Measurements from ENCODE around the gene ISM2. TPM values are rescaled to one million over a fixed set of nuclear protein-coding genes. Genes with fewer than 3 reads are reported as not detected.

The ISM2 gene
- total and polyA plus RNA-seq, 4 donors = 1.8 to 6.1 (median 3.8) TPM

GRCh38 chr14:77490347-77490986, 8.1 kb downstream of the ISM2 start:
- DNase-seq (ENCODE audit: low read depth in 4 of 6, low spot score in 6 of 6) = no peak
- WGBS (ENCODE audit: insufficient coverage) = 78% methylated on average over 5 of the region's 8 CpGs
- Histone ChIP-seq H3K4me1 (ENCODE audit: control insufficient read depth, insufficient read depth, low read length) (peaks cover under 1% of the 10 kb centered on the region), H3K4me3 (ENCODE audit: low read depth, low read length) (no peak overlapping the region), H3K36me3 (ENCODE audit: control insufficient read depth, insufficient read depth, low read length) (no peaks in the 10 kb centered on the region), H3K9me3 (ENCODE audit: control insufficient read depth, insufficient read depth, low read length) (no peaks in the 10 kb centered on the region), H3K27ac (ENCODE audit: low read depth, low read length) (no peak overlapping the region), H3K27me3 (ENCODE audit: control insufficient read depth, insufficient read depth, low read length) (no peaks in the 10 kb centered on the region)

DNA sequence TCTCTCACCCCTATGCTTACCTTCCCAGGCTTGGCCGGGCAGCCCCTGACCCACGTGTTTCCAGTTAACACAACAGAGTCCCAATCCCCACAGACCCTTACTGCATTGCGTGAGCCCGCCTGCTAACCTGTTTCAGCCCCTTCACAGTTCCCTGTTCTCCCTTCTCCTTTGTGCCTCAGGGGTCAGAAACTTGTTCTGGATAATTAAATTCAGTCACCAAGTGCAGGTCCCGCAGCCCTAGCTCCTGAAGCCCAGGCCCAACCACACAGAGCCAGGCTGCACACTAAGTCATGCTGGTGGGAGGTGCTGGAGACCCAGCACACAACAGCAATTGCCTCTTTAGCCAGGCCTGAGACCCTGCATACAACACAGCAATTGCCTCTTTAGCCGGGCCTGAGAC, 9.6 kb downstream of the ISM2 start:
- Histone ChIP-seq H3K36me3 (ENCODE audit: control insufficient read depth, insufficient read depth, low read length) (peaks cover 9% of the 10 kb centered on the region), H3K4me1 (ENCODE audit: control insufficient read depth, insufficient read depth, low read length) (peaks cover 4% of the 10 kb centered on the region), H3K9me3 (ENCODE audit: control insufficient read depth, insufficient read depth, low read length) (no peaks in the 10 kb centered on the region), H3K27me3 (ENCODE audit: control insufficient read depth, insufficient read depth, low read length) (no peaks in the 10 kb centered on the region), H3K4me3 (ENCODE audit: low read depth, low read length) (no peak overlapping the region), H3K27ac (ENCODE audit: low read depth, low read length) (no peak overlapping the region)
- WGBS (ENCODE audit: insufficient coverage) = 88% methylated on average over 5 of the region's 6 CpGs
- DNase-seq (ENCODE audit: low read depth in 4 of 6, low spot score in 6 of 6) = no peak

DNA sequence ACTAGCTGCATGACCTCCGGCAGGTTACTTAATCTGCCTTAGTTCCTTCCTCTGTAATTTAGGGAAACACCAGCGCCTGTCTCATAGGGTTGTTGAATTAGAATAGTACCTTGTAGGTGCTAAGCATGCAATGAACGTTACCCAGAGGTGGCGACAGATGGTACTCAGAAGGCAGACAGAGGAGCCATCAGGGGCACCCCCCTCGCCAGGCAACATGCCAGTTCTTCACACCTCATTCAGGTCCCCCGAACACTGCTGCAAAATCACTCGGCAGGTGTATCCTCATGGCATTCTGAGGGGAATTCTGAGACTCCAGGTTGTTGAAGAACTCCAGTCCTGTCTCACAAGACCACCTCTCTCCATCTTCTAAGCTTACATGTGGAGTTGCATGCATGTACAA, 10.1 kb downstream of the ISM2 start:
- DNase-seq (ENCODE audit: low read depth in 4 of 6, low spot score in 6 of 6) = no peak
- 82% methylated on average over 6 of the region's 7 CpGs for WGBS (ENCODE audit: insufficient coverage)
- Histone ChIP-seq H3K27me3 (ENCODE audit: control insufficient read depth, insufficient read depth, low read length) (no peaks in the 10 kb centered on the region), H3K4me3 (ENCODE audit: low read depth, low read length) (no peak overlapping the region), H3K4me1 (ENCODE audit: control insufficient read depth, insufficient read depth, low read length) (peaks cover 4% of the 10 kb centered on the region), H3K9me3 (ENCODE audit: control insufficient read depth, insufficient read depth, low read length) (no peaks in the 10 kb centered on the region), H3K36me3 (ENCODE audit: control insufficient read depth, insufficient read depth, low read length) (peaks cover 9% of the 10 kb centered on the region), H3K27ac (ENCODE audit: low read depth, low read length) (no peak overlapping the region)

- H3K4me3 ChIP-seq (ENCODE audit: low read depth, low read length) = no peak overlapping the region
- DNase-seq (ENCODE audit: low read depth in 4 of 6, low spot score in 6 of 6) = no peak
- H3K27me3 ChIP-seq (ENCODE audit: control insufficient read depth, insufficient read depth, low read length) = no peaks in the 10 kb centered on the region
- WGBS (ENCODE audit: insufficient coverage) = 81% methylated on average over 5 of the region's 7 CpGs
- peaks cover 12% of the 10 kb centered on the region for H3K36me3 ChIP-seq (ENCODE audit: control insufficient read depth, insufficient read depth, low read length)
- H3K4me1 ChIP-seq (ENCODE audit: control insufficient read depth, insufficient read depth, low read length) = peaks cover 4% of the 10 kb centered on the region
- no peak overlapping the region for H3K27ac ChIP-seq (ENCODE audit: low read depth, low read length)
- no peaks in the 10 kb centered on the region for H3K9me3 ChIP-seq (ENCODE audit: control insufficient read depth, insufficient read depth, low read length)
These were observed 12.5 kb downstream of the ISM2 start for GRCh38 chr14:77485901-77486678.

- Histone ChIP-seq H3K4me1 (ENCODE audit: control insufficient read depth, insufficient read depth, low read length) (peaks cover 4% of the 10 kb centered on the region), H3K4me3 (ENCODE audit: low read depth, low read length) (no peak overlapping the region)
- WGBS (ENCODE audit: insufficient coverage) = 84% methylated on average over 3 of the region's 3 CpGs
These were observed 13.4 kb downstream of the ISM2 start for GRCh38 chr14:77485256-77485655.

GRCh38 chr14:77482422-77482821, 16.2 kb downstream of the ISM2 start:
- Histone ChIP-seq H3K36me3 (ENCODE audit: control insufficient read depth, insufficient read depth, low read length) (peaks cover 16% of the 10 kb centered on the region), H3K4me3 (ENCODE audit: low read depth, low read length) (no peak overlapping the region), H3K27me3 (ENCODE audit: control insufficient read depth, insufficient read depth, low read length) (no peaks in the 10 kb centered on the region), H3K4me1 (ENCODE audit: control insufficient read depth, insufficient read depth, low read length) (peaks cover 4% of the 10 kb centered on the region), H3K9me3 (ENCODE audit: control insufficient read depth, insufficient read depth, low read length) (no peaks in the 10 kb centered on the region), H3K27ac (ENCODE audit: low read depth, low read length) (no peak overlapping the region)
- WGBS (ENCODE audit: insufficient coverage) = 88% methylated on average over 8 of the region's 8 CpGs
- DNase-seq (ENCODE audit: low read depth in 4 of 6, low spot score in 6 of 6) = no peak

More at GRCh38 chr14:77485256-77485655, 13.4 kb downstream of the ISM2 start:
- Histone ChIP-seq H3K9me3 (ENCODE audit: control insufficient read depth, insufficient read depth, low read length) (no peaks in the 10 kb centered on the region), H3K36me3 (ENCODE audit: control insufficient read depth, insufficient read depth, low read length) (peaks cover 12% of the 10 kb centered on the region), H3K27ac (ENCODE audit: low read depth, low read length) (no peak overlapping the region), H3K27me3 (ENCODE audit: control insufficient read depth, insufficient read depth, low read length) (no peaks in the 10 kb centered on the region)
- no peak for DNase-seq (ENCODE audit: low read depth in 4 of 6, low spot score in 6 of 6)

- H3K36me3 ChIP-seq (ENCODE audit: control insufficient read depth, insufficient read depth, low read length) = peaks cover 16% of the 10 kb centered on the region
- H3K9me3 ChIP-seq (ENCODE audit: control insufficient read depth, insufficient read depth, low read length) = no peaks in the 10 kb centered on the region
- H3K27me3 ChIP-seq (ENCODE audit: control insufficient read depth, insufficient read depth, low read length) = no peaks in the 10 kb centered on the region
- no peak overlapping the region for H3K4me3 ChIP-seq (ENCODE audit: low read depth, low read length)
- WGBS (ENCODE audit: insufficient coverage) = 83% methylated on average over 1 of the region's 1 CpG
- no peak for DNase-seq (ENCODE audit: low read depth in 4 of 6, low spot score in 6 of 6)
- H3K4me1 ChIP-seq (ENCODE audit: control insufficient read depth, insufficient read depth, low read length) = peaks cover 15% of the 10 kb centered on the region
- no peak overlapping the region for H3K27ac ChIP-seq (ENCODE audit: low read depth, low read length)
These were observed 19.8 kb downstream of the ISM2 start for GRCh38 chr14:77478796-77479195.

- H3K9me3 ChIP-seq (ENCODE audit: control insufficient read depth, insufficient read depth, low read length) = no peaks in the 10 kb centered on the region
- H3K4me1 ChIP-seq (ENCODE audit: control insufficient read depth, insufficient read depth, low read length) = peaks cover 15% of the 10 kb centered on the region
- WGBS (ENCODE audit: insufficient coverage) = 100% methylated on average over 1 of the region's 5 CpGs
- no peak overlapping the region for H3K4me3 ChIP-seq (ENCODE audit: low read depth, low read length)
- no peak overlapping the region for H3K27ac ChIP-seq (ENCODE audit: low read depth, low read length)
- H3K36me3 ChIP-seq (ENCODE audit: control insufficient read depth, insufficient read depth, low read length) = peaks cover 16% of the 10 kb centered on the region
- DNase-seq (ENCODE audit: low read depth in 4 of 6, low spot score in 6 of 6) = no peak
- H3K27me3 ChIP-seq (ENCODE audit: control insufficient read depth, insufficient read depth, low read length) = no peaks in the 10 kb centered on the region
These were observed 20.6 kb downstream of the ISM2 start for GRCh38 chr14:77478029-77478428.

DNA sequence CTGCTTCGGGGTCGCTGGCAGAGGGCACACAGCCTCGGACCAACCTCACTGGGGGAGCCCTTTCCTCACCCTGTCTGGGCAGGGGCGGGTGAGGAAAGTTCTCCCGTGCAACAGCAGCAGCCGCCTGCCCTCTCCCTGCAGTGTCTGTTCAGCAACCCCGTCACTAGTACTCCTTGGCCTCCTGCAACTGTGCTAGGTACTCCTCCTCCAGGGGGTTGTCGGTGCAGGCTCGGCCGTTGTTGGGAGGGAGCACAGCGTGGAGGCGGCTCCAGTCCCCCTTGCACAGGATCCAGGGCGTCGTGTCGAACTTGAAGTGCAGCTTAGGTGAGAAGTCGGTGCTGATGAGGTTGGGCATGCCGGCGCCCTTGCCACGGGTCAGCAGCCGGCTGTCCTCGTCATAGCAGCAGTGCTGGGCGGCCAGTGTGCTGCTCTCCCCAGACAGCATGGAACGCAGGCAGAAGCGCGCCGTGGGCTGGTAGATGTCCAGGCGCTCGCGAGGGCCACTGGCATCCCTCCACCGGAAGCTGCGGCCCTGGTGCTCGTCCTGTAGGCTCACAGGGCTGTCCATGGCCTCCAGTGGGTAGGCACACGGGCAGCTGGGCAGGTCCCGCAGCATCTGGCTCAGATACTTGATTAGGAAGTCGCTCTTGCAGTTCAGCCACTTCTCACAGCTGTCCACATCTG, 23.0 kb downstream of the ISM2 start:
- WGBS (ENCODE audit: insufficient coverage) = 89% methylated on average over 35 of the region's 35 CpGs
- Histone ChIP-seq H3K4me3 (ENCODE audit: low read depth, low read length) (no peak overlapping the region), H3K27me3 (ENCODE audit: control insufficient read depth, insufficient read depth, low read length) (no peaks in the 10 kb centered on the region), H3K4me1 (ENCODE audit: control insufficient read depth, insufficient read depth, low read length) (peaks cover 15% of the 10 kb centered on the region), H3K36me3 (ENCODE audit: control insufficient read depth, insufficient read depth, low read length) (peaks cover 13% of the 10 kb centered on the region), H3K27ac (ENCODE audit: low read depth, low read length) (no peak overlapping the region), H3K9me3 (ENCODE audit: control insufficient read depth, insufficient read depth, low read length) (no peaks in the 10 kb centered on the region)
- no peak for DNase-seq (ENCODE audit: low read depth in 4 of 6, low spot score in 6 of 6)

Measured in spinal cord (tissue), 10 donors.